Esophagus mucosa (tissue), 1 donor: ENCODE data around the gene ERC2. TPM values are rescaled to one million over a fixed set of nuclear protein-coding genes. Genes with fewer than 3 reads are reported as not detected.

ENCODE experiments used
- ATAC-seq: fragments of 200-7000 bp; cut with Tn5 transposase; one replicate; pipeline ENCODE4 v1.9.1; 2020
- total RNA-seq: library from RNA; stranded (reverse); gene quantifications from one replicate; pipeline ENCODE4 v1.2.4, GENCODE V29; 2023
- donor health status: DM: yes; HTN: yes; CAD: no.

Gene ERC2
- total RNA-seq, 1 donor from 2014 or later = 0.48 TPM

- ATAC-seq = no peak
These were observed 899.2 kb downstream of the ERC2 start for GRCh38 chr3:55569033-55569599.

- no peak for ATAC-seq
These were observed 900.7 kb downstream of the ERC2 start for GRCh38 chr3:55567615-55568014.

GRCh38 chr3:55567121-55567520 lies 901.1 kb downstream of the ERC2 start:
- no peak for ATAC-seq

GRCh38 chr3:55565521-55565920 lies 902.7 kb downstream of the ERC2 start:
- no peak for ATAC-seq

GRCh38 chr3:55564726-55565125 lies 903.5 kb downstream of the ERC2 start:
- ATAC-seq = no peak

GRCh38 chr3:55562700-55563099 lies 905.6 kb downstream of the ERC2 start:
- no peak for ATAC-seq

- no peak for ATAC-seq
These were observed 908.5 kb downstream of the ERC2 start for GRCh38 chr3:55559500-55560423.

GRCh38 chr3:55558316-55558715 lies 910.0 kb downstream of the ERC2 start:
- ATAC-seq = no peak

- ATAC-seq = no peak
These were observed 910.7 kb downstream of the ERC2 start for GRCh38 chr3:55557549-55557948.

GRCh38 chr3:55556619-55557537 lies 911.4 kb downstream of the ERC2 start:
- ATAC-seq = no peak

GRCh38 chr3:55555873-55556618 lies 912.2 kb downstream of the ERC2 start:
- ATAC-seq = no peak

GRCh38 chr3:55554634-55555425 lies 913.4 kb downstream of the ERC2 start:
- no peak for ATAC-seq

- no peak for ATAC-seq
These were observed 916.6 kb downstream of the ERC2 start for GRCh38 chr3:55551644-55552043.

- no peak for ATAC-seq
These were observed 919.1 kb downstream of the ERC2 start for GRCh38 chr3:55549177-55549576.

GRCh38 chr3:55546866-55547669 lies 921.2 kb downstream of the ERC2 start:
- ATAC-seq = no peak

GRCh38 chr3:55545995-55546394 lies 922.3 kb downstream of the ERC2 start:
- no peak for ATAC-seq

- no peak for ATAC-seq
These were observed 924.0 kb downstream of the ERC2 start for GRCh38 chr3:55544219-55544618.

- no peak for ATAC-seq
These were observed 925.1 kb downstream of the ERC2 start for GRCh38 chr3:55543181-55543614.

GRCh38 chr3:55541456-55541855 lies 926.8 kb downstream of the ERC2 start:
- no peak for ATAC-seq

- no peak for ATAC-seq
These were observed 927.3 kb downstream of the ERC2 start for GRCh38 chr3:55541016-55541415.
